ENCODE results near the gene SHBG.
"Not testable (repeated sequence)": the region's sequence is repeated elsewhere in the genome, so short reads cannot be mapped to it uniquely, and the experiment has no call there.

The SHBG gene

GRCh38 chr17:7636163-7636562 lies 6.2 kb downstream of the SHBG start:
- Histone ChIP-seq H3K27me3 (ENCODE audit: low read length) (no peaks in the 10 kb centered on the region), H3K9ac (ENCODE audit: low read length) (no peak overlapping the region), H3K27ac (ENCODE audit: low read depth, low read length) (no peak overlapping the region), H2AFZ (ENCODE audit: low read depth, low read length, severe bottlenecking) (no peak overlapping the region), H3K4me2 (ENCODE audit: low read depth, low read length, poor library complexity, severe bottlenecking) (no peak overlapping the region), H4K20me1 (ENCODE audit: low read depth, low read length) (no peaks in the 10 kb centered on the region), H3K4me3 (ENCODE audit: insufficient read depth, low read length, poor library complexity, severe bottlenecking) (no peak overlapping the region), H3K79me2 (ENCODE audit: insufficient read depth, low read length) (no peaks in the 10 kb centered on the region), H3K9me3 (ENCODE audit: insufficient read depth, low read length) (no peaks in the 10 kb centered on the region), H3K9me2 (replicated peaks; ENCODE audit: insufficient read depth, low read length) (no peaks in the 10 kb centered on the region), H3K36me3 (ENCODE audit: low read length) (no peaks in the 10 kb centered on the region), H3F3A (ENCODE audit: insufficient read depth) (no peaks in the 10 kb centered on the region)
- TF ChIP-seq, protein P1, sequence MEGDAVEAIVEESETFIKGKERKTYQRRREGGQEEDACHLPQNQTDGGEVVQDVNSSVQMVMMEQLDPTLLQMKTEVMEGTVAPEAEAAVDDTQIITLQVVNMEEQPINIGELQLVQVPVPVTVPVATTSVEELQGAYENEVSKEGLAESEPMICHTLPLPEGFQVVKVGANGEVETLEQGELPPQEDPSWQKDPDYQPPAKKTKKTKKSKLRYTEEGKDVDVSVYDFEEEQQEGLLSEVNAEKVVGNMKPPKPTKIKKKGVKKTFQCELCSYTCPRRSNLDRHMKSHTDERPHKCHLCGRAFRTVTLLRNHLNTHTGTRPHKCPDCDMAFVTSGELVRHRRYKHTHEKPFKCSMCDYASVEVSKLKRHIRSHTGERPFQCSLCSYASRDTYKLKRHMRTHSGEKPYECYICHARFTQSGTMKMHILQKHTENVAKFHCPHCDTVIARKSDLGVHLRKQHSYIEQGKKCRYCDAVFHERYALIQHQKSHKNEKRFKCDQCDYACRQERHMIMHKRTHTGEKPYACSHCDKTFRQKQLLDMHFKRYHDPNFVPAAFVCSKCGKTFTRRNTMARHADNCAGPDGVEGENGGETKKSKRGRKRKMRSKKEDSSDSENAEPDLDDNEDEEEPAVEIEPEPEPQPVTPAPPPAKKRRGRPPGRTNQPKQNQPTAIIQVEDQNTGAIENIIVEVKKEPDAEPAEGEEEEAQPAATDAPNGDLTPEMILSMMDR (IDR thresholded peaks at IDR 0.05; ENCODE audit: insufficient read depth, low read length, poor library complexity, severe bottlenecking): no peak
- TF ChIP-seq EZH2phosphoT487 (conservative IDR thresholded peaks at IDR 0.05; ENCODE audit: low read length): no peak

GRCh38 chr17:7640783-7641182 lies 10.8 kb downstream of the SHBG start:
- no peaks in the 10 kb centered on the region for H3K9me3 ChIP-seq (ENCODE audit: insufficient read depth, low read length)
- no peak overlapping the region for H3K9ac ChIP-seq (ENCODE audit: low read length)
- no peak overlapping the region for H3K4me3 ChIP-seq (ENCODE audit: insufficient read depth, low read length, poor library complexity, severe bottlenecking)
- H4K20me1 ChIP-seq (ENCODE audit: low read depth, low read length): no peaks in the 10 kb centered on the region
- no peak overlapping the region for H3K27ac ChIP-seq (ENCODE audit: low read depth, low read length)
- TF ChIP-seq EZH2phosphoT487 (conservative IDR thresholded peaks at IDR 0.05; ENCODE audit: low read length): no peak
- TF ChIP-seq, protein P1 (IDR thresholded peaks at IDR 0.05; ENCODE audit: insufficient read depth, low read length, poor library complexity, severe bottlenecking): no peak
- no peaks in the 10 kb centered on the region for H3K27me3 ChIP-seq (ENCODE audit: low read length)
- H3K36me3 ChIP-seq (ENCODE audit: low read length): no peaks in the 10 kb centered on the region
- no peaks in the 10 kb centered on the region for H3K9me2 ChIP-seq (replicated peaks; ENCODE audit: insufficient read depth, low read length)
- no peak overlapping the region for H2AFZ ChIP-seq (ENCODE audit: low read depth, low read length, severe bottlenecking)
- no peak overlapping the region for H3K4me2 ChIP-seq (ENCODE audit: low read depth, low read length, poor library complexity, severe bottlenecking)
- H3F3A ChIP-seq (ENCODE audit: insufficient read depth): no peaks in the 10 kb centered on the region
- no peaks in the 10 kb centered on the region for H3K79me2 ChIP-seq (ENCODE audit: insufficient read depth, low read length)

GRCh38 chr17:7641635-7642034 lies 11.7 kb downstream of the SHBG start:
- not testable (repeated sequence) for H3K9me3 ChIP-seq (ENCODE audit: insufficient read depth, low read length); H3K27me3 ChIP-seq (ENCODE audit: low read length); H3K9ac ChIP-seq (ENCODE audit: low read length); H4K20me1 ChIP-seq (ENCODE audit: low read depth, low read length); H3K27ac ChIP-seq (ENCODE audit: low read depth, low read length); H2AFZ ChIP-seq (ENCODE audit: low read depth, low read length, severe bottlenecking); H3K4me2 ChIP-seq (ENCODE audit: low read depth, low read length, poor library complexity, severe bottlenecking); H3K79me2 ChIP-seq (ENCODE audit: insufficient read depth, low read length); H3K36me3 ChIP-seq (ENCODE audit: low read length); H3F3A ChIP-seq (ENCODE audit: insufficient read depth); H3K9me2 ChIP-seq (replicated peaks; ENCODE audit: insufficient read depth, low read length); H3K4me3 ChIP-seq (ENCODE audit: insufficient read depth, low read length, poor library complexity, severe bottlenecking)

DNA sequence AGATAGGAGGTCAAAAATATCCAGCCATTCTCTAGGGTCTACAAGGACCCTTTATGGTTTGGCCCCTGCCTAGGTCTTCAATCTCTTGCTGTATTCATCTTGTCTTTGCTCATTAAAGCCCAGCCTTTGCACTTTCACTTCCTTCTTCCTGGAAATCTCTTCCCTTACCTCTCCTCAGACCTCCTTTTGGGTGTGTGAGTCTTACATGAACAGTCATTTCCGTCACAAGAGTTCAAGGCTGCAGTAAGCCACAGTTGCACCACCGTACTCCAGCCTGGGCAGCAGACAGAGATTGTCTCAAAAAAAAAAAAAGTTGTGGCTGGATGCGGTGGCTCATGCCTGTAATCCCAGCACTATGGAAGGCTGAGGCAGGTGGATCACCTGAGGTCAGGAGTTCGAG lies 14.8 kb downstream of the SHBG start:
- Histone ChIP-seq H3K79me2 (ENCODE audit: insufficient read depth, low read length) (no peaks in the 10 kb centered on the region), H3K27ac (ENCODE audit: low read depth, low read length) (no peak overlapping the region), H3K4me2 (ENCODE audit: low read depth, low read length, poor library complexity, severe bottlenecking) (no peak overlapping the region), H3F3A (ENCODE audit: insufficient read depth) (no peaks in the 10 kb centered on the region), H4K20me1 (ENCODE audit: low read depth, low read length) (no peaks in the 10 kb centered on the region), H3K9ac (ENCODE audit: low read length) (no peak overlapping the region), H3K9me3 (ENCODE audit: insufficient read depth, low read length) (no peaks in the 10 kb centered on the region), H3K4me3 (ENCODE audit: insufficient read depth, low read length, poor library complexity, severe bottlenecking) (no peak overlapping the region), H3K27me3 (ENCODE audit: low read length) (no peaks in the 10 kb centered on the region), H3K36me3 (ENCODE audit: low read length) (no peaks in the 10 kb centered on the region), H3K9me2 (replicated peaks; ENCODE audit: insufficient read depth, low read length) (no peaks in the 10 kb centered on the region), H2AFZ (ENCODE audit: low read depth, low read length, severe bottlenecking) (no peak overlapping the region)
- TF ChIP-seq, protein P1 (IDR thresholded peaks at IDR 0.05; ENCODE audit: insufficient read depth, low read length, poor library complexity, severe bottlenecking): no peak
- no peak for TF ChIP-seq EZH2phosphoT487 (conservative IDR thresholded peaks at IDR 0.05; ENCODE audit: low read length)

All from SU-DHL-6 (cell line).